Keratinocyte (primary cell): ENCODE measurements around the gene ZDHHC1. TPM values are rescaled to one million over a fixed set of nuclear protein-coding genes. Genes with fewer than 3 reads are reported as not detected.

ENCODE experiments used
- DNase-seq: peaks from one replicate; pipeline ENCODE4 v3.0.0-alpha.2; 2011; ENCODE audit warnings: low read depth, missing footprints, low spot score
- FAIRE-seq: peaks from 2 replicates; lab custom pipeline; 2011; peaks lifted over from hg19 to GRCh38; lab: Jason Lieb, UNC
- H2AFZ ChIP-seq: 2 replicates; pipeline ENCODE4 v1.6.0; 2012; ENCODE audit warnings: low read length, control low read depth, inconsistent platforms; ENCODE audit not compliant: control insufficient read depth
- H3K27ac ChIP-seq: 2 replicates; pipeline ENCODE4 v1.5.1; 2011; ENCODE audit warnings: low read length; ENCODE audit not compliant: control insufficient read depth, insufficient read depth
- H3K27me3 ChIP-seq: 3 replicates; pipeline ENCODE4 v1.6.0; 2011; ENCODE audit warnings: low read length; ENCODE audit not compliant: control insufficient read depth, insufficient read depth; ENCODE audit errors: extremely low read depth
- H3K36me3 ChIP-seq, 2 experiments: 2 replicates in 1 of 2; 3 replicates in 1 of 2; pipeline ENCODE4 v1.5.1; 2011; ENCODE audit warnings: low read length in 2 of 2, mild to moderate bottlenecking in 1 of 2; ENCODE audit not compliant: control insufficient read depth in 2 of 2, insufficient read depth in 2 of 2; ENCODE audit errors: extremely low read depth in 1 of 2
- H3K4me1 ChIP-seq: 3 replicates; pipeline ENCODE4 v1.5.1; 2011; ENCODE audit warnings: low read length; ENCODE audit not compliant: control insufficient read depth, insufficient read depth; ENCODE audit errors: extremely low read depth
- H3K4me2 ChIP-seq: 3 replicates; pipeline ENCODE4 v1.6.0; 2011; ENCODE audit warnings: low read depth, low read length; ENCODE audit not compliant: control insufficient read depth, insufficient read depth; ENCODE audit errors: extremely low read depth
- H3K4me3 ChIP-seq, 3 experiments: fragments of 200-600 bp in 1 of 3; sonication (generic) in 1 of 3; 2 replicates in 2 of 3; 3 replicates in 1 of 3; pipeline ENCODE4 v1.5.1; 2011 to 2016; ENCODE audit warnings: low read length in 3 of 3, mild to moderate bottlenecking in 3 of 3, control low read depth in 2 of 3, inconsistent platforms in 1 of 3, low read depth in 1 of 3, mixed read lengths in 1 of 3, mixed run types in 1 of 3, moderate library complexity in 1 of 3; ENCODE audit not compliant: control insufficient read depth in 2 of 3, insufficient read depth in 2 of 3; ENCODE audit errors: extremely low read depth in 1 of 3
- H3K79me2 ChIP-seq: 2 replicates; pipeline ENCODE4 v1.6.0; 2012; ENCODE audit warnings: low read length; ENCODE audit not compliant: control insufficient read depth, insufficient read depth
- H3K9ac ChIP-seq: 3 replicates; pipeline ENCODE4 v1.6.0; 2011; ENCODE audit warnings: low read length; ENCODE audit not compliant: control insufficient read depth, insufficient read depth; ENCODE audit errors: extremely low read depth
- H3K9me1 ChIP-seq: 3 replicates; pipeline ENCODE4 v1.6.0; 2011; ENCODE audit warnings: low read length; ENCODE audit not compliant: control insufficient read depth, insufficient read depth; ENCODE audit errors: extremely low read depth
- H3K9me3 ChIP-seq: 2 replicates; pipeline ENCODE4 v1.5.1; 2012; ENCODE audit warnings: low read depth, low read length; ENCODE audit not compliant: control insufficient read depth
- H4K20me1 ChIP-seq: 3 replicates; pipeline ENCODE4 v1.6.0; 2011; ENCODE audit warnings: low read length; ENCODE audit not compliant: control insufficient read depth, insufficient read depth; ENCODE audit errors: extremely low read depth
- CTCF ChIP-seq, 3 experiments: IDR thresholded peaks in 1 of 3; conservative IDR thresholded peaks in 1 of 3; optimal IDR thresholded peaks in 1 of 3; 2 replicates in 2 of 3; 3 replicates in 1 of 3; pipeline versions ENCODE3 to v1.5.1; 2011; ENCODE audit warnings: low read length in 3 of 3, mild to moderate bottlenecking in 3 of 3, moderate library complexity in 2 of 3, control low read depth in 1 of 3, inconsistent platforms in 1 of 3; ENCODE audit not compliant: insufficient read depth in 2 of 3; ENCODE audit errors: extremely low read depth in 1 of 3
- EZH2 ChIP-seq: IDR thresholded peaks from one replicate; pipeline ENCODE4 v1.6.1; 2012; ENCODE audit warnings: inconsistent platforms, mild to moderate bottlenecking, low read length, moderate library complexity
- dilution Hi-C: fragments of 300-500 bp; cut with MboI; formaldehyde crosslinking; loops from one replicate; pipeline ENCODE4 v1.7.0; 2020; ENCODE audit warnings: low sequenced_read_pairs; ENCODE audit not compliant: extremely low pct_ligation_motif_present
- polyA plus RNA-seq, 5 experiments: library from polyadenylated mRNA; depleted of rRNA in 3 of 5; stranded (reverse) in 3 of 5; stranded (forward) in 1 of 5; unstranded in 1 of 5; fragments of >200 nt; gene quantifications; 1 replicate in 1 of 5; 2 replicates in 3 of 5; 3 replicates in 1 of 5; pipeline versions ENCODE4 v1.2.1 to v1.2.3, GENCODE V29; 2011 to 2012; ENCODE audit warnings: missing spikeins in 2 of 5, low read depth in 1 of 5, low replicate concordance in 1 of 5

Gene ZDHHC1
- polyA plus RNA-seq, 1 donor (not counting 4 experiments of a cell fraction or from before 2014, with no cell fraction given), result 1.1 TPM

GRCh38 chr16:67392301-67393059 is 23.8 kb downstream of the ZDHHC1 start:
- Histone ChIP-seq H4K20me1 (no peaks in the 10 kb centered on the region), H3K4me3 (no peak overlapping the region), H3K4me1 (peaks cover 19% of the 10 kb centered on the region), H3K36me3 (no peaks in the 10 kb centered on the region), H3K9me3 (no peaks in the 10 kb centered on the region), H3K27ac (no peak overlapping the region), H3K9me1 (no peaks in the 10 kb centered on the region), H3K27me3 (peaks cover 25% of the 10 kb centered on the region), H3K4me2 (peak overlapping the region; percentile 71), H2AFZ (no peak overlapping the region), H3K9ac (no peak overlapping the region), H3K79me2 (no peaks in the 10 kb centered on the region)
- no peak for DNase-seq
- dilution Hi-C loops, result no loop called here
- TF ChIP-seq EZH2 (no peak), CTCF (optimal IDR thresholded peaks at IDR 0.05 in 1 of 3, IDR thresholded peaks at IDR 0.05 in 1 of 3, conservative IDR thresholded peaks at IDR 0.05 in 1 of 3; ENCODE audit: extremely low read depth in 1 of 3, insufficient read depth in 2 of 3, low read length in 3 of 3) (no peak)
- FAIRE-seq, result no peak

- DNase-seq (no peak), FAIRE-seq (no peak)
- H3K4me3 ChIP-seq, result no peak overlapping the region
- H3K9me3 ChIP-seq, result no peaks in the 10 kb centered on the region
- no peaks in the 10 kb centered on the region for H3K9me1 ChIP-seq
- H3K79me2 ChIP-seq, result no peaks in the 10 kb centered on the region
- TF ChIP-seq EZH2, result no peak
- no peak for TF ChIP-seq CTCF (optimal IDR thresholded peaks at IDR 0.05 in 1 of 3, IDR thresholded peaks at IDR 0.05 in 1 of 3, conservative IDR thresholded peaks at IDR 0.05 in 1 of 3; ENCODE audit: extremely low read depth in 1 of 3, insufficient read depth in 2 of 3, low read length in 3 of 3)
- H3K27me3 ChIP-seq, result peaks cover 25% of the 10 kb centered on the region
- no peak overlapping the region for H2AFZ ChIP-seq
- no peaks in the 10 kb centered on the region for H3K36me3 ChIP-seq
- no peaks in the 10 kb centered on the region for H4K20me1 ChIP-seq
- dilution Hi-C loops, result no loop called here
- no peak overlapping the region for H3K4me2 ChIP-seq
- no peak overlapping the region for H3K9ac ChIP-seq
- H3K4me1 ChIP-seq, result peaks cover 11% of the 10 kb centered on the region
- H3K27ac ChIP-seq, result no peak overlapping the region
Measured at GRCh38 chr16:67391424-67392300, 24.6 kb downstream of the ZDHHC1 start.
